RWPE2 (cell line): ENCODE data around the gene NKD1.

ENCODE experiments used
- ATAC-seq: fragments of 200-7000 bp; cut with Tn5 transposase; 3 replicates; pipeline ENCODE4 v1.9.1; 2021; ENCODE audit warnings: low read depth
- DNase-seq: peaks from one replicate; pipeline ENCODE4 v3.0.0-alpha.2; 2020; ENCODE audit warnings: low spot score
- H3K27ac ChIP-seq: fragments of 450-650 bp; 2 replicates; pipeline ENCODE4 v1.5.1; 2017; ENCODE audit warnings: mild to moderate bottlenecking; ENCODE audit not compliant: poor library complexity, severe bottlenecking
- H3K27me3 ChIP-seq: fragments of 250-450 bp; sonication (Bioruptor Pico); 2 replicates; pipeline ENCODE4 v1.5.1; 2021; ENCODE audit warnings: mild to moderate bottlenecking, moderate library complexity; ENCODE audit not compliant: insufficient read depth, poor library complexity, severe bottlenecking
- H3K36me3 ChIP-seq: fragments of 250-450 bp; sonication (Bioruptor Pico); 2 replicates; pipeline ENCODE4 v1.5.1; 2020; ENCODE audit warnings: low read depth, mild to moderate bottlenecking, moderate library complexity
- H3K4me1 ChIP-seq: fragments of 250-450 bp; sonication (Bioruptor Pico); 2 replicates; pipeline ENCODE4 v1.5.1; 2021; ENCODE audit warnings: mild to moderate bottlenecking, moderate library complexity; ENCODE audit not compliant: insufficient read depth, poor library complexity, severe bottlenecking
- H3K4me3 ChIP-seq: fragments of 250-450 bp; sonication (Bioruptor Pico); 2 replicates; pipeline ENCODE4 v1.5.1; 2021; ENCODE audit warnings: mild to moderate bottlenecking, moderate library complexity; ENCODE audit not compliant: severe bottlenecking
- H3K9me3 ChIP-seq: fragments of 250-450 bp; sonication (Bioruptor Pico); 2 replicates; pipeline ENCODE4 v1.5.1; 2021; ENCODE audit warnings: mild to moderate bottlenecking, moderate library complexity; ENCODE audit not compliant: severe bottlenecking
- CTCF ChIP-seq: fragments of 450-650 bp; IDR thresholded peaks from one replicate; pipeline ENCODE4 v1.5.1; 2017; ENCODE audit warnings: mild to moderate bottlenecking, moderate library complexity; ENCODE audit not compliant: poor library complexity, severe bottlenecking

Gene NKD1

GRCh38 chr16:50635505-50636392, 87.6 kb downstream of the NKD1 start:
- Histone ChIP-seq H3K4me3 (no peak overlapping the region), H3K9me3 (no peaks in the 10 kb centered on the region), H3K27me3 (no peaks in the 10 kb centered on the region), H3K27ac (no peak overlapping the region), H3K36me3 (no peaks in the 10 kb centered on the region), H3K4me1 (no peaks in the 10 kb centered on the region)
- ATAC-seq (no peak), DNase-seq (no peak)
- no peak for TF ChIP-seq CTCF

- no peaks in the 10 kb centered on the region for H3K36me3 ChIP-seq
- H3K27ac ChIP-seq = no peak overlapping the region
- no peaks in the 10 kb centered on the region for H3K9me3 ChIP-seq
- no peak overlapping the region for H3K4me3 ChIP-seq
- no peaks in the 10 kb centered on the region for H3K27me3 ChIP-seq
- TF ChIP-seq CTCF = no peak
- ATAC-seq (no peak), DNase-seq (no peak)
- no peaks in the 10 kb centered on the region for H3K4me1 ChIP-seq
These were observed 88.7 kb downstream of the NKD1 start for GRCh38 chr16:50636753-50637374.

GRCh38 chr16:50637716-50638602, 89.8 kb downstream of the NKD1 start:
- Histone ChIP-seq H3K27ac (no peak overlapping the region), H3K36me3 (no peaks in the 10 kb centered on the region), H3K4me1 (no peaks in the 10 kb centered on the region), H3K27me3 (no peaks in the 10 kb centered on the region), H3K9me3 (no peaks in the 10 kb centered on the region), H3K4me3 (no peak overlapping the region)
- DNase-seq (no peak), ATAC-seq (no peak)
- TF ChIP-seq CTCF = no peak

- Histone ChIP-seq H3K27ac (no peak overlapping the region), H3K9me3 (no peaks in the 10 kb centered on the region), H3K27me3 (no peaks in the 10 kb centered on the region), H3K4me1 (no peaks in the 10 kb centered on the region), H3K4me3 (no peak overlapping the region), H3K36me3 (no peaks in the 10 kb centered on the region)
- TF ChIP-seq CTCF = no peak
- DNase-seq (no peak), ATAC-seq (no peak)
These were observed 90.8 kb downstream of the NKD1 start for GRCh38 chr16:50638816-50639670.
